IMR-90 (cell line): Measurements from ENCODE around the gene ACE2. TPM values are rescaled to one million over a fixed set of nuclear protein-coding genes. Genes with fewer than 3 reads are reported as not detected.

ENCODE experiments used
- ATAC-seq: fragments of 200-7000 bp; cut with Tn5 transposase; 2 replicates; pipeline ENCODE4 v1.9.1; 2020; ENCODE audit warnings: low read depth, mild to moderate bottlenecking, moderate library complexity
- BruUV-seq: library from RNA; stranded (reverse); fragments of 400-500 nt; replicated peaks from 2 replicates; lab custom pipeline; 2021; lab: Mats Ljungman, UMichigan
- CTCF ChIA-PET: fragments of 300-600 bp; formaldehyde crosslinking; extraction: SDS; loops from one replicate; lab custom pipeline; 2021; ENCODE audit warnings: antibody characterized with exemption; lab: Yijun Ruan, JAX
- POLR2A ChIA-PET: fragments of 300-600 bp; sonication (Branson Sonifier 250); formaldehyde crosslinking; loops from one replicate; lab custom pipeline; 2022; ENCODE audit warnings: antibody characterized with exemption; ENCODE audit not compliant: unreplicated experiment; lab: Charles Lee
- DNase-seq: peaks from one replicate; pipeline ENCODE4 v3.0.0; 2013
- H2AFZ ChIP-seq: replicated peaks from 2 replicates; pipeline ENCODE3; 2013; ENCODE audit warnings: low read length, mild to moderate bottlenecking; ENCODE audit not compliant: poor library complexity
- H2AK5ac ChIP-seq: 2 replicates; pipeline ENCODE4 v1.6.1; 2013; ENCODE audit warnings: low read depth, low read length, inconsistent platforms
- H2AK9ac ChIP-seq: replicated peaks from 2 replicates; pipeline ENCODE3; 2013; ENCODE audit warnings: mild to moderate bottlenecking, low read depth, low read length, moderate library complexity; ENCODE audit not compliant: poor library complexity
- H2BK120ac ChIP-seq: 2 replicates; pipeline ENCODE4 v1.6.1; 2013; ENCODE audit warnings: low read depth, low read length, inconsistent platforms
- H2BK15ac ChIP-seq: 3 replicates; pipeline ENCODE4 v1.6.1; 2013; ENCODE audit warnings: low read depth, low read length, inconsistent platforms
- H2BK20ac ChIP-seq: 2 replicates; pipeline ENCODE4 v1.6.1; 2013; ENCODE audit warnings: low read depth, mild to moderate bottlenecking, inconsistent platforms, low read length, moderate library complexity
- H2BK5ac ChIP-seq: 2 replicates; pipeline ENCODE4 v1.6.1; 2013; ENCODE audit warnings: mild to moderate bottlenecking, low read depth, low read length, inconsistent platforms; ENCODE audit not compliant: poor library complexity, severe bottlenecking
- H3K14ac ChIP-seq: replicated peaks from 2 replicates; pipeline ENCODE4 v1.6.1; 2013; ENCODE audit warnings: low read depth, low read length, inconsistent platforms
- H3K18ac ChIP-seq: 2 replicates; pipeline ENCODE4 v1.6.1; 2013; ENCODE audit warnings: low read depth, low read length, control low read depth
- H3K23ac ChIP-seq: 2 replicates; pipeline ENCODE4 v1.6.1; 2013; ENCODE audit warnings: low read depth, low read length, inconsistent platforms
- H3K27ac ChIP-seq: 2 replicates; pipeline ENCODE4 v1.5.1; 2013; ENCODE audit warnings: mild to moderate bottlenecking, control low read depth, low read length; ENCODE audit not compliant: insufficient read depth
- H3K27me3 ChIP-seq: 2 replicates; pipeline ENCODE4 v1.6.1; 2013; ENCODE audit warnings: low read length; ENCODE audit not compliant: control insufficient read depth, insufficient read depth
- H3K36me3 ChIP-seq: 2 replicates; pipeline ENCODE4 v1.6.1; 2013; ENCODE audit warnings: low read length, mixed read lengths; ENCODE audit not compliant: control insufficient read depth, insufficient read depth
- H3K4ac ChIP-seq: 2 replicates; pipeline ENCODE4 v1.6.1; 2013; ENCODE audit warnings: low read depth, low read length, inconsistent platforms
- H3K4me1 ChIP-seq: 2 replicates; pipeline ENCODE4 v1.6.1; 2013; ENCODE audit warnings: low read length, mixed read lengths; ENCODE audit not compliant: control insufficient read depth, insufficient read depth
- H3K4me2 ChIP-seq: 2 replicates; pipeline ENCODE4 v1.6.1; 2013; ENCODE audit warnings: low read depth, mild to moderate bottlenecking, control low read depth, low read length, moderate library complexity
- H3K4me3 ChIP-seq: 2 replicates; pipeline ENCODE4 v1.5.1; 2013; ENCODE audit warnings: low read depth, mild to moderate bottlenecking, control low read depth, low read length, moderate library complexity; ENCODE audit not compliant: insufficient read depth
- H3K56ac ChIP-seq: 2 replicates; pipeline ENCODE4 v1.6.1; 2013; ENCODE audit warnings: low read length, inconsistent platforms; ENCODE audit not compliant: insufficient read depth; ENCODE audit errors: extremely low read depth
- H3K79me1 ChIP-seq, 2 experiments: 2 replicates each; pipeline ENCODE4 v1.6.1; 2013; ENCODE audit warnings: low read length in 2 of 2, inconsistent platforms in 1 of 2, low read depth in 1 of 2
- H3K9ac ChIP-seq: 2 replicates; pipeline ENCODE4 v1.6.1; 2013; ENCODE audit warnings: low read depth, low read length, control low read depth
- H3K9me1 ChIP-seq: 2 replicates; pipeline ENCODE4 v1.6.1; 2013; ENCODE audit warnings: low read length, inconsistent platforms; ENCODE audit not compliant: insufficient read depth
- H3K9me3 ChIP-seq: 2 replicates; pipeline ENCODE4 v1.6.1; 2013; ENCODE audit warnings: low read length; ENCODE audit not compliant: control insufficient read depth, insufficient read depth
- H4K20me1 ChIP-seq: 2 replicates; pipeline ENCODE4 v1.6.1; 2013; ENCODE audit warnings: low read length, inconsistent platforms; ENCODE audit not compliant: insufficient read depth
- H4K5ac ChIP-seq: 2 replicates; pipeline ENCODE4 v1.6.1; 2013; ENCODE audit warnings: mild to moderate bottlenecking, low read depth, low read length, control low read depth
- H4K8ac ChIP-seq, 2 experiments: 2 replicates each; pipeline ENCODE4 v1.6.1; 2013; ENCODE audit warnings: low read depth in 2 of 2, low read length in 2 of 2, control low read depth in 1 of 2, inconsistent platforms in 1 of 2
- H4K91ac ChIP-seq: 2 replicates; pipeline ENCODE4 v1.6.1; 2013; ENCODE audit warnings: low read depth, low read length, inconsistent platforms; ENCODE audit not compliant: insufficient read depth
- BHLHE40 ChIP-seq: fragments of 150-350 bp; IDR thresholded peaks from 2 replicates; pipeline ENCODE4 v1.6.1; 2016; ENCODE audit warnings: mild to moderate bottlenecking, low read depth, low read length
- CEBPB ChIP-seq: IDR thresholded peaks from 2 replicates; pipeline ENCODE4 v1.6.1; 2012; ENCODE audit warnings: low read depth, low read length, improper control_type of control experiment
- POLR2A ChIP-seq: IDR thresholded peaks from 2 replicates; pipeline ENCODE4 v1.6.1; 2012; ENCODE audit warnings: mild to moderate bottlenecking, low read depth, low read length
- RCOR1 ChIP-seq: IDR thresholded peaks from 2 replicates; pipeline ENCODE4 v1.6.1; 2012; ENCODE audit warnings: mild to moderate bottlenecking, low read length, improper control_type of control experiment; ENCODE audit not compliant: insufficient replicate concordance
- WGBS, 2 experiments: methylation state at CpG; one replicate each; pipeline versions ENCODE4 v1.1.5 to v1.1.7; 2013; ENCODE audit warnings: missing lambda C conversion rate in 2 of 2; ENCODE audit not compliant: insufficient read length in 1 of 2; ENCODE audit errors: extremely low coverage in 2 of 2; 5-methylcytosine and 5-hydroxymethylcytosine counted together
- dilution Hi-C: fragments of 300-500 bp; cut with HindIII; formaldehyde crosslinking; loops from one replicate; pipeline ENCODE4 v1.14.3; 2018; ENCODE audit warnings: low sequenced_read_pairs; ENCODE audit not compliant: unreplicated experiment
- in situ Hi-C: fragments of 300-500 bp; cut with MboI; formaldehyde crosslinking; loops from 3 replicates; pipeline ENCODE4 v1.14.3; 2019; ENCODE audit warnings: low sequenced_read_pairs, inconsistent platforms, mixed read lengths
- intact Hi-C: fragments of 100-400 bp; cut with micrococcal nuclease; formaldehyde crosslinking; loops from 2 replicates; pipeline ENCODE4 v1.10.0; 2022
- polyA plus RNA-seq, 3 experiments: library from polyadenylated mRNA; depleted of rRNA; stranded (reverse); fragments of >200 nt; gene quantifications; 2 replicates each; pipeline ENCODE4 v1.2.3, GENCODE V29; 2012; ENCODE audit warnings: low replicate concordance in 1 of 3
- total RNA-seq: library from RNA; depleted of rRNA; stranded (reverse); fragments of >200 nt; gene quantifications from 2 replicates; pipeline ENCODE4 v1.2.3, GENCODE V29; 2012
- TF ChIP-seq, protein P1 (sequence below): conservative IDR thresholded peaks from 2 replicates; pipeline ENCODE4 v1.5.1; 2012; ENCODE audit warnings: mild to moderate bottlenecking, low read depth, low read length, improper control_type of control experiment

The ACE2 gene
- total and polyA plus RNA-seq, 2 of the 4 experiments (the other 2 are of a cell fraction) = not detected

DNA sequence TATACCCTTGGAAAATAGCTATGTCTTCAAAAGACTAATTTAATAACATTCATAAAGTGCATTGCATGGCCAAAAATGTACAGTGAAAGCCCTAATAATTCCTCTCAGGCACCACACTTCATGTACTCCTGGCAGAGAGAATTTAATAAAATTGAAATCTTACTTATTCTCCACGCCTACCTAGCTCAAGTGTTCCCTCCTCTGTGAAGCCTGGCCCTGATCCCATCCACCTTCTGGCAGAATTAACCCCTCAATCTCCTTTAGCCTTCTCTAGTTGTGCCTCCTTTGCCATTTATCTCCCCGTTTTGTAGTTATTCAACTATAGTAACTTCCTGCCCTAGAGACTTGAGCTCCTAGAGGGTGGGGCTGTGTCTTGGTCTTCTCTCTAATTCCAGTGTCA is 26.7 kb downstream of the ACE2 start:
- H2AK5ac ChIP-seq = no peak overlapping the region
- intact Hi-C loops = no loop called here
- no peak overlapping the region for H2BK15ac ChIP-seq
- no peak overlapping the region for H4K5ac ChIP-seq
- H3K56ac ChIP-seq = no peak overlapping the region
- H3K9ac ChIP-seq = no peak overlapping the region
- no TSS peak for BruUV-seq
- no peaks in the 10 kb centered on the region for H4K20me1 ChIP-seq
- no peak overlapping the region for H2BK20ac ChIP-seq
- ATAC-seq (no peak), DNase-seq (no peak)
- TF ChIP-seq, protein P1, sequence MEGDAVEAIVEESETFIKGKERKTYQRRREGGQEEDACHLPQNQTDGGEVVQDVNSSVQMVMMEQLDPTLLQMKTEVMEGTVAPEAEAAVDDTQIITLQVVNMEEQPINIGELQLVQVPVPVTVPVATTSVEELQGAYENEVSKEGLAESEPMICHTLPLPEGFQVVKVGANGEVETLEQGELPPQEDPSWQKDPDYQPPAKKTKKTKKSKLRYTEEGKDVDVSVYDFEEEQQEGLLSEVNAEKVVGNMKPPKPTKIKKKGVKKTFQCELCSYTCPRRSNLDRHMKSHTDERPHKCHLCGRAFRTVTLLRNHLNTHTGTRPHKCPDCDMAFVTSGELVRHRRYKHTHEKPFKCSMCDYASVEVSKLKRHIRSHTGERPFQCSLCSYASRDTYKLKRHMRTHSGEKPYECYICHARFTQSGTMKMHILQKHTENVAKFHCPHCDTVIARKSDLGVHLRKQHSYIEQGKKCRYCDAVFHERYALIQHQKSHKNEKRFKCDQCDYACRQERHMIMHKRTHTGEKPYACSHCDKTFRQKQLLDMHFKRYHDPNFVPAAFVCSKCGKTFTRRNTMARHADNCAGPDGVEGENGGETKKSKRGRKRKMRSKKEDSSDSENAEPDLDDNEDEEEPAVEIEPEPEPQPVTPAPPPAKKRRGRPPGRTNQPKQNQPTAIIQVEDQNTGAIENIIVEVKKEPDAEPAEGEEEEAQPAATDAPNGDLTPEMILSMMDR = no peak
- TF ChIP-seq POLR2A (no peak), RCOR1 (no peak), CEBPB (no peak), BHLHE40 (no peak)
- no peaks in the 10 kb centered on the region for H3K9me3 ChIP-seq
- no peak overlapping the region for H3K23ac ChIP-seq
- no peak overlapping the region for H3K4ac ChIP-seq
- no peaks in the 10 kb centered on the region for H3K79me1 ChIP-seq
- ChIA-PET POLR2A (no interaction called here), CTCF (interaction anchor here (1.7 kb wide), 1 partner anchor 10 kb away, joined by 4 read pairs; no protein-coding TSS in a partner anchor)
- no peak overlapping the region for H2BK5ac ChIP-seq
- no peak overlapping the region for H2AFZ ChIP-seq
- WGBS, 2 experiments = no CpG with 5 or more reads among the region's 2 CpGs
- dilution Hi-C loops = no loop called here
- H3K14ac ChIP-seq = no peak overlapping the region
- no peak overlapping the region for H3K27ac ChIP-seq
- no peaks in the 10 kb centered on the region for H3K9me1 ChIP-seq
- peaks cover 11% of the 10 kb centered on the region for H3K27me3 ChIP-seq
- no peak overlapping the region for H2BK120ac ChIP-seq
- H4K91ac ChIP-seq = no peak overlapping the region
- no peak overlapping the region for H3K4me3 ChIP-seq
- no peak overlapping the region for H2AK9ac ChIP-seq
- H3K18ac ChIP-seq = no peak overlapping the region
- no peaks in the 10 kb centered on the region for H3K4me1 ChIP-seq
- H3K36me3 ChIP-seq = no peaks in the 10 kb centered on the region
- no peak overlapping the region for H4K8ac ChIP-seq
- no peak overlapping the region for H3K4me2 ChIP-seq
- in situ Hi-C loops = no loop called here
